Mucosa of stomach (tissue), 1 donor: Measurements from ENCODE around the gene RAE1.

Experiments used
- H3K27me3 ChIP-seq: one replicate; pipeline ENCODE4 v1.7.0; 2013; ENCODE audit warnings: mild to moderate bottlenecking, low read length; ENCODE audit not compliant: control insufficient read depth, insufficient read depth
- H3K36me3 ChIP-seq: one replicate; pipeline ENCODE4 v1.7.0; 2013; ENCODE audit warnings: low read length; ENCODE audit not compliant: control insufficient read depth, insufficient read depth
- H3K4me1 ChIP-seq: one replicate; pipeline ENCODE4 v1.7.0; 2013; ENCODE audit warnings: mild to moderate bottlenecking, low read length; ENCODE audit not compliant: control insufficient read depth, insufficient read depth
- H3K4me3 ChIP-seq: one replicate; pipeline ENCODE4 v1.7.0; 2013; ENCODE audit warnings: low read length
- H3K9ac ChIP-seq: one replicate; pipeline ENCODE4 v1.7.0; 2013; ENCODE audit warnings: mild to moderate bottlenecking, low read length, moderate library complexity
- H3K9me3 ChIP-seq: one replicate; pipeline ENCODE4 v1.7.0; 2013; ENCODE audit warnings: mild to moderate bottlenecking, low read length, moderate library complexity; ENCODE audit not compliant: control insufficient read depth
- donor health status: Pancreatic carcinoma.

RAE1 gene

DNA sequence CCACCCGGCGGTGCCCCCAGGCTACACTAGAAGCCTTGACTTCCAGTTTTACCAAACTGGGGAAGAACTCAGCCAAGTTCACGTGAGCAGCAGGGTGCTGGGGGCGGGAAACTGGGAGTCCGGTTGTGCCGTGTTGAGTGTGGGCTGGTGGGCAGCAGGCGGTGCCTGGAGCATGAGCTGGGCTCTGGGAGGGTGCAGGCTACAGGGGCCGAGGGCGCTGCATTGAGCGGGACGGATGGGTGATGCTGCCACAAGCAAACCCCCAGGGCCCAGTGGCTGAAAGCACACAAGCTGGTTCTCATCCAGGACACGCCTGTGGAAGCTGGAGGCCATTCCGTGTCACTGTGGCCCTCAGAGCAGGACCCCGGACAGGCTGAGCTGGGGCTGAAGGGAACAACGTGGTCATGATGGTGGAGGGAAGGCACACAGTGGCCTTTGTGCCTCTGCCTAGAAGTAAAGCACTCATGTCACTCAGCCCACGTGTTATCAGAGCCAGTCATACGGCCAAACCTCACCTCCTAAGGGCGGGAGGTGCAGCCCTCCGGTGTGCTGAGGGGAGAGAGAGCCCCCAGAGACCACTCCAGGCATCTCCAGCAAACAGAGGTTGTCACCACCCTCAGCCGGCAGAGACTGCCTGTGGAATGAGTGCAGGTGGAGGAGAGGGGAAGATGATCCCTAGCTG is 69.7 kb downstream of the RAE1 start:
- Histone ChIP-seq H3K9me3 (no peaks in the 10 kb centered on the region), H3K4me3 (no peak overlapping the region), H3K4me1 (no peaks in the 10 kb centered on the region), H3K36me3 (no peaks in the 10 kb centered on the region), H3K27me3 (no peaks in the 10 kb centered on the region), H3K9ac (no peak overlapping the region)

DNA sequence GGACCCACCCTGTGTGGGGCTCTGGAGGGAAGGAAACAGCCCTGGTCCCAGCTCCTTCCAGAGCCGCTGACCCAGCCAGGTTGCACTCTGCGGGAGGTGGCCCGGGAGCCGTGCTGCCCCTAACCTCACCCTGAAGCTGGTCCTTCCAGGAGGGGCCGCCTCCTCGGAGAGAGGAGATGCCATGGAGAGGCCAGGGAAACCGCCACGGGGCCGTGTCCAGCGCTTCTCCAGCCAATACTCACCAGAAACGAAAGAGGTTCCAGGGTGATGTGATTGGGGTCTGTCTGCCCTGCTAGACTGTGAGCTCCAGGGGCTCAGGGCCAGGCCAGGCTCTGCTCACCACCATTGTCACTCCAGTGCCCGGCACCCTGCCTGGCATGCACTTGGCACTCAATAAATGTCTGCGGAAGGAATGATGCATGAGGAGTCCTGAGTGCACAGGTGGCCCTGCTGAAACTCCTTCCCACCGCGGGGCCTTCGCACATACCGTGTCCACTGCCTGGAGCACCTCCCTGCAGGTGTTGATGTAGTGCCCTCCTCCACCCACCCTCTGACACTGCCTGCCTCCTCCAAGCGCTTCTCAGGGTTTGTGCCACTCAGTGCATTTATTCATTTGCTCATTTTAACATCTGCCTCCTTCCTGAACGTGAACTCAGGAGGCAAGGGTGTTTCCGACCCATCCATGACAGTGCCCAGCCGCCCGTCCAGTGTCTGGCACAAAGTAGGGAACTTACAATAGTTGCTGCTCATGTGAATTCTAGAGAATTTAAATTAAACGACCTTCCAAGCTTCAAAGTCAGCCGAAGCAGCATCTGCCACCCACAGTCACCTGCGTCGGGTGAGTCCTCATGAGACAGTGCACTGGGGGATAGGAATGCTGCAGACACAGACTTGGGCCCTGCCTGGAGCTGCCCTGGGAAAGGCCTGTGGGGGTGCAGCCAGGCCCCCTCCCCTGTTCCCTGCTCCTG is 70.5 kb downstream of the RAE1 start:
- no peaks in the 10 kb centered on the region for H3K36me3 ChIP-seq
- H3K4me3 ChIP-seq = no peak overlapping the region
- no peaks in the 10 kb centered on the region for H3K9me3 ChIP-seq
- H3K9ac ChIP-seq = no peak overlapping the region
- no peaks in the 10 kb centered on the region for H3K27me3 ChIP-seq
- H3K4me1 ChIP-seq = no peaks in the 10 kb centered on the region

DNA sequence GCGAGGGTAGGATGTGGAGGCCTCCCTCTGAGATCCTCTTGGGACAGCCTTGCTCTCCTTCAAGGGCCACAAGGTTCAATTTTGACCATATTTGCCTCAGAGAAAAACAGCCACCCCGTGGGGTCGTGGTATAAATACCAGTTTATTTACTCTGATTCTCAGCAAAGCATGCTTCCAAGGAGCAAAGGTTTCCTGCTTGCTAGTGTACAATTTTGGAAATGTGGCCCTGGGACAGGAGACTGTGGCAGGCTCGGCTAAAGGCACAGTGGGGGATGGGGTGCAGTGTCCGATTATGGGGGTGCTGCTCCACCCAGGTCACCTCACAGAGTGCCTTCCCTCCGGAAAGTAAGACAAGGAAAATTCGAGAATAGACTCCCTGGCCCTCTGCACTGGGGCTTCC is 71.2 kb downstream of the RAE1 start:
- no peaks in the 10 kb centered on the region for H3K9me3 ChIP-seq
- H3K4me3 ChIP-seq = no peak overlapping the region
- H3K36me3 ChIP-seq = no peaks in the 10 kb centered on the region
- H3K4me1 ChIP-seq = no peaks in the 10 kb centered on the region
- no peaks in the 10 kb centered on the region for H3K27me3 ChIP-seq
- H3K9ac ChIP-seq = no peak overlapping the region

DNA sequence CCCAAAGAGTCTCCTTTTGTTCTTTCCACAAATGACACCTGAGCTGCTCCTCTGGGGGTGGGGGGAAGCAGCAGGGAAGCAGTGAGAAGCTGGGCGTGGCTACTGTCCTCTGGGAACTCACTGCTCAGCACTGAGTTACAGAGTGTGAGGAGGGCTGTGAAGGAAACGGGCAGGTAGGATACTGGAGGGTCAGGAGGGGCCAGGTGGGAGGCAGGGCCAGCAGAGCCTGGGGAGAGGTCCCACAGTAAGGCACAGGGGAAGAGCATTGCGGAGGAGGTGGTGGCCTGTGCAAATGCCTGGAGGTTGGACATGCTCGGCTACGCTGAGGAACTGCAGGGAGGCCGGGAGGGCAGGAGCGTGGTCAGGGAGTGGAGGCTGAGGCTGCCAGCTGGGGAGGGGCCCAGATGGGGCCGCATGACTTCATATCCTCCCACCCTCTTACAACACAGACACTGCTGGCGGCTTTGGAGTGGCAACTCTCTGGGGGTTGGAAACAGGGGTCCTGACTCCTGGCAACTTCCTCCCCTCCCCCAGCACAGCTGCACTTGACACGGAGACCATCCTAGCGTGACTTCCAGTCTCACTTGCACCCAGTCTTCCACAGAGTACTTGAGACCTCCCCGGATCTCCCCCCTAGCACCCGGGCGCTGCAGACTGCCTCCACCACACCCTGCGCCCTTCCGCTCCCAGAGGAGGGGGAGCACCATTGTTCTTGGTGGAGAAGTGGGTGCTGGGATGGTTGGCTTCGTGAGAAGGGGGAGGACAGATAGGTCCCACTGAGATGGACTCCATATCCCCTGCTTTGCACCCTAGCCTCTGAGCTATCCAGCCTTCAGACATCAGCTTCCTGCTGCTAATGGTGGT is 74.3 kb downstream of the RAE1 start:
- no peaks in the 10 kb centered on the region for H3K4me1 ChIP-seq
- H3K9me3 ChIP-seq = no peaks in the 10 kb centered on the region
- H3K27me3 ChIP-seq = peaks cover 9% of the 10 kb centered on the region
- no peak overlapping the region for H3K9ac ChIP-seq
- H3K36me3 ChIP-seq = no peaks in the 10 kb centered on the region
- H3K4me3 ChIP-seq = no peak overlapping the region

DNA sequence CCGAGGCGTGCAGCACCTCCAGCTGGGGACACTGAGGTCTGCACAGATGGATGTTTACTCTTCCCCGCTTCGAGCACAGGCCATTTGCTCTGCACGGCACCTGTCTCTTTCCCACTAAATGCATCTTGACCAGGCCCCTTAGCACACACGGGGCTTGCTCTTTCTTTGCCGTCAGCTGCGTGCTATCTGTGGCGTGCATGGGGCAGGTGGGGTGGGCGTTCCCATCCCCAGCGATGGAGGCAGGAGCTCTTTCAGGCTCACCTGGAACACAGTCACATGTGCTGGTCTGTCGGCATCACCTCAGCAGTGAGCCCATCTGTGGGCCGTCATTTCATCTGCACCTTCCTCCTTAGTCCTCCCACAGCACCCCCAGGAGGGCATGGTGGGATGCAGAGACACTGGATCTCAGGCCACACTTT is 75.2 kb downstream of the RAE1 start:
- Histone ChIP-seq H3K4me3 (no peak overlapping the region), H3K4me1 (no peaks in the 10 kb centered on the region), H3K9ac (no peak overlapping the region), H3K27me3 (peaks cover 9% of the 10 kb centered on the region), H3K9me3 (no peaks in the 10 kb centered on the region), H3K36me3 (no peaks in the 10 kb centered on the region)

DNA sequence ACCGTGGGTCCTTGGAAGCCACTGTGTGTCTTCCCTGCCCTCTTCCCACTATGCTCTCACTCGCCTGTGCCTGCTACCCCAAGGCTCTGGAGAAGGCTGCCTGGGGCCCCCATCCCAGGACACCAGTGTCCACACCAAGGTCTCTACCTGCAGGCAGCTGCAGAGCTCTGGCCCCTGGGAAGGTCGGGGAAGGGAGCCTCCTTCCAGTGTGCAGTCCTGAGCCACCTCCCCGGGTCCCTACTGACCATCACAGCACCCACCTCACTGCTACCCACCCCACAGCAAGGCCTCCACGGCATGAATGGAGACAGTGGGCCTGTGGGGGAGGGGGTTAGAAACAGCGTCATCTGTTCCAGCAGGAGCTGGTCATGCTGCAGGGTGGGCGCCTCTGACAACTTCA is 75.8 kb downstream of the RAE1 start:
- no peak overlapping the region for H3K9ac ChIP-seq
- H3K4me3 ChIP-seq = no peak overlapping the region
- no peaks in the 10 kb centered on the region for H3K4me1 ChIP-seq
- peaks cover 9% of the 10 kb centered on the region for H3K27me3 ChIP-seq
- no peaks in the 10 kb centered on the region for H3K36me3 ChIP-seq
- H3K9me3 ChIP-seq = no peaks in the 10 kb centered on the region

DNA sequence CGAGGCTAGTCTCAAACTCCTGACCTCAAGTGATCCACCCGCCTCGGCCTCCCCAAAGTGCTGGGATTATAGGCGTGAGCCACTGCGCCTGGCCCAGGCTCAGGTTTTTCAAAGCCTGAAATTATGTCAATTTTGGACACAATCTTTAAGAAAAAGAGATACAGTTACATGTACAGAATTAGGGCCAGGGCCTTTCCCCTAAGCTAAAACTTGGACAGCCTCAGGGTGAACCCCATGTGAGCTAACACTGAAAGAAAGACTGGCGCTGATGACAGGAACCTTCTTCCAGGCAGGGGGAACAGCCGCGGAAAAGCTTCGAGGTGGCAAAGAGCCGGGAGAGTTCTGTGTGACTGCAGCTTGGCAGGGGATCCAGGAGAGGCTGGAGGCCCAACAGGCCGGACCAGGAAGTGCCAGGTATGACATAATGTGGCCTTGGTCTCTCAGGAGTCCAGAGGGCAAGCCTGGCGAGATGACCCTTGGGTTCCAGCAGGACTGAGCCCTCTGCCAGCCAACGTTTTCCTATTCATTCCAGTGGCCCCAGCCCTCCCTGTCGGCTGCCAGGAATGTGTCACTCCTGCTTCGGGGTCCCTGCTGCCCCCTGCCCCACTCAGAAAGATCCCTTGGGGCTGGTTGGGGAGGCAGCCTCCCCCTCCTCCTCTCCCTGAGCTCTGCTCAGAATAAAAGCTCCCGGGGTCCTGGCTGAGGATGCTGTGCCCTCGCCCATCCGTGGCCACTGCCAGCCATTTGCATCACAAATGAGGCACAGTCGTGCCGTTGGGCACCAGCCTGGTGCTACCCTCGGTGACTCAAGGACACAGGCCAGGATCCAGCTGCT is 77.5 kb downstream of the RAE1 start:
- H3K9ac ChIP-seq = no peak overlapping the region

More for the DNA sequence above, 77.5 kb downstream of the RAE1 start:
- Histone ChIP-seq H3K4me3 (no peak overlapping the region), H3K9me3 (no peaks in the 10 kb centered on the region), H3K4me1 (peaks cover 12% of the 10 kb centered on the region), H3K36me3 (no peaks in the 10 kb centered on the region), H3K27me3 (peaks cover 9% of the 10 kb centered on the region)
